Endothelial cell of umbilical vein (primary cell): Measurements from ENCODE around the gene TFDP1. TPM values are rescaled to one million over a fixed set of nuclear protein-coding genes. Genes with fewer than 3 reads are reported as not detected.

Experiments
- BruUV-seq: library from RNA; stranded (reverse); fragments of 400-500 nt; replicated peaks from 2 replicates; lab custom pipeline; 2021; lab: Mats Ljungman, UMichigan
- CTCF ChIA-PET: fragments of 300-600, 350-600 bp; sonication (Branson Sonifier 250); formaldehyde crosslinking; loops from one replicate; lab custom pipeline; 2021; ENCODE audit warnings: antibody characterized with exemption, inconsistent platforms; lab: Charles Lee
- POLR2A ChIA-PET: fragments of 300-600, 350-600 bp; sonication (Branson Sonifier 250); formaldehyde crosslinking; loops from one replicate; lab custom pipeline; 2021; ENCODE audit warnings: antibody characterized with exemption, inconsistent platforms; lab: Charles Lee
- DNase-seq: peaks from one replicate; pipeline ENCODE4 v3.0.0-alpha.2; 2011; ENCODE audit warnings: low read depth, low spot score
- FAIRE-seq: peaks from 2 replicates; lab custom pipeline; 2011; peaks lifted over from hg19 to GRCh38; lab: Jason Lieb, UNC
- H2AFZ ChIP-seq: 2 replicates; pipeline ENCODE4 v1.6.0; 2012; ENCODE audit warnings: low read depth, low read length, control low read depth, inconsistent platforms
- H3K27ac ChIP-seq: 2 replicates; pipeline ENCODE4 v1.5.1; 2011; ENCODE audit warnings: low read depth, mild to moderate bottlenecking, control low read depth, low read length, moderate library complexity; ENCODE audit not compliant: insufficient read depth
- H3K27me3 ChIP-seq, 2 experiments: 2 replicates each; pipeline versions ENCODE4 v1.6.0 to v1.6.1; 2011; ENCODE audit warnings: low read length in 2 of 2, mixed read lengths in 1 of 2; ENCODE audit not compliant: control insufficient read depth in 2 of 2, insufficient read depth in 2 of 2
- H3K36me3 ChIP-seq, 2 experiments: 2 replicates in 1 of 2; 3 replicates in 1 of 2; pipeline ENCODE4 v1.5.1; 2011; ENCODE audit warnings: low read length in 2 of 2, mild to moderate bottlenecking in 1 of 2, moderate library complexity in 1 of 2; ENCODE audit not compliant: control insufficient read depth in 2 of 2, insufficient read depth in 2 of 2; ENCODE audit errors: extremely low read depth in 1 of 2
- H3K4me1 ChIP-seq: 3 replicates; pipeline ENCODE4 v1.5.1; 2011; ENCODE audit warnings: mild to moderate bottlenecking, low read length; ENCODE audit not compliant: control insufficient read depth, insufficient read depth; ENCODE audit errors: extremely low read depth
- H3K4me2 ChIP-seq: 2 replicates; pipeline ENCODE4 v1.6.1; 2011; ENCODE audit warnings: low read length, control low read depth, mixed read lengths; ENCODE audit not compliant: insufficient read depth
- H3K4me3 ChIP-seq, 3 experiments: fragments of 200-600 bp in 1 of 3; sonication (generic), shearing (Covaris generic) in 1 of 3; replicated peaks in 1 of 3; 2 replicates each; pipeline ENCODE4 v1.5.1; 2011 to 2016; ENCODE audit warnings: control low read depth in 3 of 3, low read length in 3 of 3, mild to moderate bottlenecking in 2 of 3, inconsistent platforms in 1 of 3, low read depth in 1 of 3, moderate library complexity in 1 of 3; ENCODE audit not compliant: insufficient read depth in 1 of 3
- H3K79me2 ChIP-seq: 2 replicates; pipeline ENCODE4 v1.6.0; 2012; ENCODE audit warnings: low read length, inconsistent platforms; ENCODE audit not compliant: control insufficient read depth, insufficient read depth
- H3K9ac ChIP-seq: replicated peaks from 2 replicates; pipeline ENCODE3; 2011; ENCODE audit warnings: low read length, control low read depth; ENCODE audit not compliant: insufficient read depth; ENCODE audit errors: extremely low read depth
- H3K9me1 ChIP-seq: replicated peaks from 3 replicates; pipeline ENCODE4 v1.6.0; 2011; ENCODE audit warnings: mild to moderate bottlenecking, low read length; ENCODE audit not compliant: control insufficient read depth, insufficient read depth; ENCODE audit errors: extremely low read depth
- H3K9me3 ChIP-seq: replicated peaks from 2 replicates; pipeline ENCODE4 v1.5.1; 2012; ENCODE audit warnings: low read length, inconsistent platforms; ENCODE audit not compliant: control insufficient read depth, insufficient read depth
- H4K20me1 ChIP-seq: replicated peaks from 2 replicates; pipeline ENCODE3; 2011; ENCODE audit warnings: mild to moderate bottlenecking, low read length; ENCODE audit not compliant: control insufficient read depth, insufficient read depth; ENCODE audit errors: extremely low read depth
- EZH2 ChIP-seq: IDR thresholded peaks from 2 replicates; pipeline ENCODE4 v1.6.1; 2012; ENCODE audit warnings: borderline replicate concordance, low read depth, mild to moderate bottlenecking, moderate library complexity, low read length, inconsistent platforms; ENCODE audit not compliant: severe bottlenecking
- FOS ChIP-seq: IDR thresholded peaks from 2 replicates; pipeline ENCODE4 v1.6.1; 2011; ENCODE audit warnings: mild to moderate bottlenecking, low read length, moderate library complexity, borderline replicate concordance; ENCODE audit not compliant: insufficient read depth
- GATA2 ChIP-seq: IDR thresholded peaks from 2 replicates; pipeline ENCODE4 v1.7.0; 2011; ENCODE audit warnings: low read depth, mild to moderate bottlenecking, moderate library complexity, mixed read lengths, low read length; ENCODE audit not compliant: insufficient read length, insufficient read depth
- JUN ChIP-seq: IDR thresholded peaks from 2 replicates; pipeline ENCODE4 v1.6.1; 2011; ENCODE audit warnings: borderline replicate concordance, low read depth; ENCODE audit not compliant: insufficient read length, insufficient read depth
- MYC ChIP-seq: IDR thresholded peaks from one replicate; pipeline ENCODE4 v1.6.1; 2011; ENCODE audit warnings: mild to moderate bottlenecking, low read depth, low read length
- POLR2A ChIP-seq: IDR thresholded peaks from 2 replicates; pipeline ENCODE4 v1.6.1; 2012; ENCODE audit warnings: low read depth, mild to moderate bottlenecking, control low read depth, low read length
- POLR2AphosphoS5 ChIP-seq: IDR thresholded peaks from 2 replicates; pipeline ENCODE4 v1.6.1; 2012; ENCODE audit warnings: low read depth, mild to moderate bottlenecking, control low read depth, low read length, moderate library complexity; ENCODE audit not compliant: insufficient read depth
- dilution Hi-C: fragments of 300-500 bp; cut with MboI; formaldehyde crosslinking; loops from one replicate; pipeline ENCODE4 v1.15.0; 2019; ENCODE audit warnings: low sequenced_read_pairs; ENCODE audit not compliant: extremely low pct_ligation_motif_present
- intact Hi-C: fragments of 100-400 bp; cut with micrococcal nuclease; formaldehyde crosslinking; loops from one replicate; pipeline ENCODE4 v1.10.0; 2022
- polyA plus RNA-seq, 4 experiments: library from polyadenylated mRNA; depleted of rRNA in 3 of 4; stranded (reverse) in 3 of 4; unstranded in 1 of 4; fragments of >200 nt; gene quantifications; 2 replicates each; pipeline versions ENCODE4 v1.2.1 to v1.2.3, GENCODE V29; 2011 to 2012; ENCODE audit warnings: missing spikeins in 1 of 4
- total RNA-seq: library from RNA; stranded (reverse); gene quantifications from 2 replicates; pipeline ENCODE4 v1.2.3, GENCODE V29; 2021
- TF ChIP-seq, protein P1 (sequence below), 2 donors: IDR thresholded peaks; 1 replicate in 1 of 2; 2 replicates in 1 of 2; pipeline ENCODE4 v1.5.1; 2011; ENCODE audit warnings: low read length in 2 of 2, mild to moderate bottlenecking in 2 of 2, moderate library complexity in 2 of 2, control low read depth in 1 of 2, inconsistent platforms in 1 of 2, low read depth in 1 of 2; ENCODE audit not compliant: insufficient read depth in 1 of 2; ENCODE audit errors: extremely low read depth in 1 of 2
- TF ChIP-seq, protein P2 (sequence below): IDR thresholded peaks from 2 replicates; pipeline ENCODE4 v1.6.1; 2011; ENCODE audit not compliant: insufficient read depth, insufficient read length

TFDP1 gene
- total and polyA plus RNA-seq, 2 donors (not counting 3 experiments of a cell fraction or from before 2014, with no cell fraction given), result 64.3 to 137 TPM

DNA sequence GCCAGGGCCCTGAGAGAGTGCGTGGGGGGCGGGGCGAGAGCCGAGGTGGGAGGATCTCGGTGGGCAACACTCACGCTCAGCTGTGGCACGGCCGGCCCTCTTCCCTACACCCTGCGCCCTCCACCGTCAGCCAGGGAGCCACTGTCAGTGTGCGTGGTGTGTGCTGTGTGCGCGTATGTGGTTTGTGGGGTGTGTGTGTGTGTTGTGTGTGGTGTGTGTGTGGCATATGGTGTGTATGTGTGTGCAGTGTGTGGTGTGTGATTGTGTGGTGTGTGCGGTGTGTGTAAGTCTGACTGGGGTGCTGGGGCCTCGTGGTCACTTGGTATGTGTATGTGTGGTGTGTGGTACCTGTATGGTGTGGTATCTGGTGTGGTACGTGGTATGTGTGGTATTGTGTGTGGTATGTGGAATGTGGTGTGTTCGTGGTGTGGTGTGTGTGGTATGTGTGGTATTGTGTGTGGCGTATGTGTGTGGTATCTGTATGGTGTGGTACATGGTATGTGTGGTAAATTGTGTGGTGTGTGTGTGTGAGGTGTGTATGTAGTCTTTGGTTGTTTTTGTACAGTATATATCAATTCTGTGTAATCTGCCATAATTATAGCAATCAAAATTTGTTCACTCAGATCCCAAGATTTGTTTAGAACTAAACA lies 87.6 kb downstream of the TFDP1 start:
- Histone ChIP-seq H3K27ac (no peak overlapping the region), H3K79me2 (no peaks in the 10 kb centered on the region), H3K27me3 (no peaks in the 10 kb centered on the region), H3K9me3 (no peaks in the 10 kb centered on the region), H3K4me2 (no peak overlapping the region), H2AFZ (no peak overlapping the region), H3K4me3 (no peak overlapping the region), H3K4me1 (no peaks in the 10 kb centered on the region), H3K9me1 (no peaks in the 10 kb centered on the region), H4K20me1 (no peaks in the 10 kb centered on the region), H3K9ac (no peak overlapping the region), H3K36me3 (no peaks in the 10 kb centered on the region)
- BruUV-seq, result no TSS peak
- CTCF ChIA-PET, result interaction anchor here (2.5 kb wide), 1 partner anchor 53 kb away, joined by 8 read pairs; no protein-coding TSS in a partner anchor
- intact Hi-C loops, result no loop called here
- TF ChIP-seq FOS (no peak), GATA2 (no peak), MYC (no peak), POLR2A (no peak), EZH2 (no peak), JUN (no peak), POLR2AphosphoS5 (no peak)
- TF ChIP-seq, protein P1, sequence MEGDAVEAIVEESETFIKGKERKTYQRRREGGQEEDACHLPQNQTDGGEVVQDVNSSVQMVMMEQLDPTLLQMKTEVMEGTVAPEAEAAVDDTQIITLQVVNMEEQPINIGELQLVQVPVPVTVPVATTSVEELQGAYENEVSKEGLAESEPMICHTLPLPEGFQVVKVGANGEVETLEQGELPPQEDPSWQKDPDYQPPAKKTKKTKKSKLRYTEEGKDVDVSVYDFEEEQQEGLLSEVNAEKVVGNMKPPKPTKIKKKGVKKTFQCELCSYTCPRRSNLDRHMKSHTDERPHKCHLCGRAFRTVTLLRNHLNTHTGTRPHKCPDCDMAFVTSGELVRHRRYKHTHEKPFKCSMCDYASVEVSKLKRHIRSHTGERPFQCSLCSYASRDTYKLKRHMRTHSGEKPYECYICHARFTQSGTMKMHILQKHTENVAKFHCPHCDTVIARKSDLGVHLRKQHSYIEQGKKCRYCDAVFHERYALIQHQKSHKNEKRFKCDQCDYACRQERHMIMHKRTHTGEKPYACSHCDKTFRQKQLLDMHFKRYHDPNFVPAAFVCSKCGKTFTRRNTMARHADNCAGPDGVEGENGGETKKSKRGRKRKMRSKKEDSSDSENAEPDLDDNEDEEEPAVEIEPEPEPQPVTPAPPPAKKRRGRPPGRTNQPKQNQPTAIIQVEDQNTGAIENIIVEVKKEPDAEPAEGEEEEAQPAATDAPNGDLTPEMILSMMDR (IDR thresholded peaks at IDR 0.05; ENCODE audit: extremely low read depth in 1 of 2, insufficient read depth in 1 of 2, low read depth in 1 of 2, low read length in 2 of 2), result no peak
- TF ChIP-seq, protein P2, sequence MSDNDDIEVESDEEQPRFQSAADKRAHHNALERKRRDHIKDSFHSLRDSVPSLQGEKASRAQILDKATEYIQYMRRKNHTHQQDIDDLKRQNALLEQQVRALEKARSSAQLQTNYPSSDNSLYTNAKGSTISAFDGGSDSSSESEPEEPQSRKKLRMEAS, result no peak
- FAIRE-seq (no peak), DNase-seq (no peak)
- dilution Hi-C loops, result no loop called here
- POLR2A ChIA-PET, result no interaction called here

Other genes with a start within 250 kb of the TFDP1 start
- gene GRTP1, start 220.6 kb upstream of the TFDP1 start, total RNA-seq, result not detected in 2 replicates
- not detected in 2 replicates for gene GRTP1, start 220.6 kb upstream of the TFDP1 start, polyA plus RNA-seq
- 0.35 and 0.97 TPM in 2 replicates for gene ADPRHL1, start 131.3 kb upstream of the TFDP1 start, total RNA-seq
- 0.46 and 0.52 TPM in 2 replicates for gene ADPRHL1, start 131.3 kb upstream of the TFDP1 start, polyA plus RNA-seq
- 19.4 and 24.9 TPM in 2 replicates for gene DCUN1D2, start 94.0 kb upstream of the TFDP1 start, total RNA-seq
- gene DCUN1D2, start 94.0 kb upstream of the TFDP1 start, polyA plus RNA-seq, result 8.3 and 10.5 TPM in 2 replicates
- not detected in 2 replicates for gene ATP4B, start 73.4 kb downstream of the TFDP1 start, total RNA-seq
- gene ATP4B, start 73.4 kb downstream of the TFDP1 start, polyA plus RNA-seq, result 0.05 and 0.06 TPM in 2 replicates
- gene GRK1, start 82.5 kb downstream of the TFDP1 start, total RNA-seq, result not detected in 2 replicates
- gene GRK1, start 82.5 kb downstream of the TFDP1 start, polyA plus RNA-seq, result not detected in 2 replicates
- gene TMEM255B, start 174.5 kb downstream of the TFDP1 start, total RNA-seq, result 85.0 and 105 TPM in 2 replicates
- 120 and 121 TPM in 2 replicates for gene TMEM255B, start 174.5 kb downstream of the TFDP1 start, polyA plus RNA-seq